C4-2B (cell line): ENCODE data around the gene GH2.

Experiments used
- ZFX ChIP-seq: fragments of 450-650 bp; IDR thresholded peaks from 2 replicates; pipeline ENCODE4 v1.6.1; 2017
- TF ChIP-seq, protein P1 (sequence below): fragments of 450-650 bp; conservative IDR thresholded peaks from 2 replicates; pipeline ENCODE4 v1.5.1; 2017; ENCODE audit warnings: mild to moderate bottlenecking

DNA sequence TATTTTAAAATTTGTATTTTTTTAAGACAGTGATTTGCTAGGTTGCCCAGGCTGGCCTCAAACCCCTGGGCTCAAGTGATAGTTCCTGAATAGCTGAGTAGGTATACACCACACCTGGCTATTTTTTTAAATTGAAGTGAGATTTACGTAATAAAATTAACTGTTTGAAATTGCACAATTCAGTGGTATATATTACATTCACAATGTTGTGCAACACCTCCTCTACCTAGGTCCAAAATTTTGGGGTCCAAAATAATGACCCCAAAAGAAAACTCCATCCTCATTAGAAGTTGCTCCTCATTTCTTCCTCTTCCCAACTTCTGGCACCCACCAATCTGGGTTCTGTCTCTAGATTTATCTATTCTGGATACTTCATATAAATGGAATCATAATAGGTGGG lies 36.2 kb downstream of the GH2 start:
- TF ChIP-seq, protein P1, sequence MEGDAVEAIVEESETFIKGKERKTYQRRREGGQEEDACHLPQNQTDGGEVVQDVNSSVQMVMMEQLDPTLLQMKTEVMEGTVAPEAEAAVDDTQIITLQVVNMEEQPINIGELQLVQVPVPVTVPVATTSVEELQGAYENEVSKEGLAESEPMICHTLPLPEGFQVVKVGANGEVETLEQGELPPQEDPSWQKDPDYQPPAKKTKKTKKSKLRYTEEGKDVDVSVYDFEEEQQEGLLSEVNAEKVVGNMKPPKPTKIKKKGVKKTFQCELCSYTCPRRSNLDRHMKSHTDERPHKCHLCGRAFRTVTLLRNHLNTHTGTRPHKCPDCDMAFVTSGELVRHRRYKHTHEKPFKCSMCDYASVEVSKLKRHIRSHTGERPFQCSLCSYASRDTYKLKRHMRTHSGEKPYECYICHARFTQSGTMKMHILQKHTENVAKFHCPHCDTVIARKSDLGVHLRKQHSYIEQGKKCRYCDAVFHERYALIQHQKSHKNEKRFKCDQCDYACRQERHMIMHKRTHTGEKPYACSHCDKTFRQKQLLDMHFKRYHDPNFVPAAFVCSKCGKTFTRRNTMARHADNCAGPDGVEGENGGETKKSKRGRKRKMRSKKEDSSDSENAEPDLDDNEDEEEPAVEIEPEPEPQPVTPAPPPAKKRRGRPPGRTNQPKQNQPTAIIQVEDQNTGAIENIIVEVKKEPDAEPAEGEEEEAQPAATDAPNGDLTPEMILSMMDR: no peak
- TF ChIP-seq ZFX: no peak
